K562 (cell line): ENCODE data around the gene FOXP4. TPM values are rescaled to one million over a fixed set of nuclear protein-coding genes. Genes with fewer than 3 reads are reported as not detected.

Source experiments
- ATAC-seq: fragments of 200-7000 bp; cut with Tn5 transposase; 3 replicates; pipeline ENCODE4 v1.9.1; 2020; ENCODE audit warnings: moderate library complexity
- BruUV-seq: library from RNA; stranded (reverse); fragments of 400-500 nt; replicated peaks from 2 replicates; lab custom pipeline; 2021; lab: Mats Ljungman, UMichigan
- CTCF ChIA-PET: fragments of 300-600 bp; formaldehyde crosslinking; extraction: SDS; loops from one replicate; lab custom pipeline; 2021; ENCODE audit warnings: low intra/inter-chr PET ratio; lab: Yijun Ruan, JAX
- POLR2A ChIA-PET: fragments of 300-600, 350-650 bp; sonication (Branson Sonifier 250); formaldehyde crosslinking; extraction: SDS; loops from one replicate; lab custom pipeline; 2021; ENCODE audit warnings: antibody characterized with exemption, inconsistent platforms; lab: Yijun Ruan, JAX
- DNase-seq, 4 experiments: peaks; one replicate each; pipeline versions ENCODE4 v3.0.0 to v3.0.0-alpha.2; 2011 to 2018; ENCODE audit warnings: low spot score in 3 of 4, mixed read lengths in 3 of 4; ENCODE audit errors: extremely low read depth in 1 of 4
- FAIRE-seq: peaks from 2 replicates; lab custom pipeline; 2011; peaks lifted over from hg19 to GRCh38; lab: Jason Lieb, UNC
- H2AFZ ChIP-seq: 2 replicates; pipeline ENCODE4 v1.6.0; 2011; ENCODE audit warnings: low read depth, low read length, control low read depth, inconsistent platforms
- H3K27ac ChIP-seq: fragments of 200-600 bp; 3 replicates; pipeline ENCODE4 v1.8.0; 2011; ENCODE audit warnings: low read depth, mild to moderate bottlenecking, control low read depth, inconsistent platforms, low read length, moderate library complexity, mixed read lengths; ENCODE audit errors: extremely low read depth
- H3K27me3 ChIP-seq, 2 experiments: fragments of 300-600 bp in 1 of 2; 2 replicates in 1 of 2; 3 replicates in 1 of 2; pipeline versions ENCODE4 v1.6.0 to v1.8.0; 2011; ENCODE audit warnings: inconsistent platforms in 2 of 2, low read length in 2 of 2, mild to moderate bottlenecking in 1 of 2, mixed read lengths in 1 of 2, moderate library complexity in 1 of 2; ENCODE audit not compliant: control insufficient read depth in 2 of 2, insufficient read depth in 2 of 2
- H3K36me3 ChIP-seq: fragments of 300-600 bp; 3 replicates; pipeline ENCODE4 v1.8.0; 2011; ENCODE audit warnings: mild to moderate bottlenecking, low read length, inconsistent platforms; ENCODE audit not compliant: control insufficient read depth, insufficient read depth
- H3K4me1 ChIP-seq, 2 experiments: fragments of 200-600 bp in 1 of 2; replicated peaks in 1 of 2; 2 replicates in 1 of 2; 3 replicates in 1 of 2; pipeline versions ENCODE4 v1.5.1 to v1.8.0; 2011; ENCODE audit warnings: inconsistent platforms in 2 of 2, low read length in 2 of 2, mild to moderate bottlenecking in 1 of 2, mixed read lengths in 1 of 2, moderate library complexity in 1 of 2; ENCODE audit not compliant: control insufficient read depth in 2 of 2, insufficient read depth in 2 of 2
- H3K4me2 ChIP-seq: 2 replicates; pipeline ENCODE4 v1.6.1; 2011; ENCODE audit warnings: low read length, control low read depth, inconsistent platforms, mixed read lengths; ENCODE audit not compliant: insufficient read depth
- H3K4me3 ChIP-seq: fragments of 200-600 bp; sonication (generic), shearing (Covaris generic); 2 replicates; pipeline ENCODE4 v1.5.1; 2016; ENCODE audit warnings: control low read depth, inconsistent platforms
- H3K79me2 ChIP-seq: fragments of 200-600 bp; 3 replicates; pipeline ENCODE4 v1.8.0; 2011; ENCODE audit warnings: low read length, inconsistent platforms; ENCODE audit not compliant: control insufficient read depth, insufficient read depth
- H3K9ac ChIP-seq, 2 experiments: 2 replicates each; pipeline versions ENCODE4 v1.6.0 to v1.6.1; 2011; ENCODE audit warnings: low read depth in 2 of 2, low read length in 2 of 2, control low read depth in 1 of 2, inconsistent platforms in 1 of 2, mild to moderate bottlenecking in 1 of 2, mixed read lengths in 1 of 2; ENCODE audit not compliant: insufficient read depth in 1 of 2
- H3K9me1 ChIP-seq: one replicate; pipeline ENCODE4 v1.6.0; 2011; ENCODE audit warnings: inconsistent platforms, mild to moderate bottlenecking, low read length, moderate library complexity; ENCODE audit not compliant: control insufficient read depth, insufficient read depth
- H3K9me3 ChIP-seq: replicated peaks from 2 replicates; pipeline ENCODE4 v1.5.1; 2011; ENCODE audit warnings: low read depth, low read length, inconsistent platforms; ENCODE audit not compliant: control insufficient read depth, insufficient read depth
- H4K20me1 ChIP-seq: replicated peaks from 2 replicates; pipeline ENCODE4 v1.6.1; 2011; ENCODE audit warnings: low read length, inconsistent platforms, mixed read lengths; ENCODE audit not compliant: control insufficient read depth, insufficient read depth
- FOXA3 ChIP-seq, 2 experiments: fragments of 450-650 bp in 1 of 2; sonication (generic) in 1 of 2; formaldehyde crosslinking; IDR thresholded peaks in 1 of 2; conservative IDR thresholded peaks in 1 of 2; 2 replicates each; pipeline versions ENCODE4 v1.4.0 to v1.8.0; 2020 to 2022; ENCODE audit warnings: mild to moderate bottlenecking in 2 of 2, missing genetic modification reagents in 1 of 2
- KLF6 ChIP-seq: fragments of 250-450 bp; sonication (Bioruptor Pico); IDR thresholded peaks from 2 replicates; pipeline ENCODE4 v1.4.0; 2020; ENCODE audit warnings: mild to moderate bottlenecking, moderate library complexity, borderline replicate concordance
- LEF1 ChIP-seq: fragments of 450-650 bp; IDR thresholded peaks from 2 replicates; pipeline ENCODE4 v1.6.1; 2016; ENCODE audit warnings: mild to moderate bottlenecking
- MIER1 ChIP-seq: fragments of 450-650 bp; IDR thresholded peaks from 2 replicates; pipeline ENCODE4 v1.6.1; 2016; ENCODE audit warnings: antibody characterized with exemption, mild to moderate bottlenecking, low read depth
- NFE2 ChIP-seq: IDR thresholded peaks from 2 replicates; pipeline ENCODE4 v1.6.1; 2014; ENCODE audit warnings: antibody characterized with exemption, low read depth
- THAP12 ChIP-seq: fragments of 250-450 bp; sonication (Bioruptor Pico); IDR thresholded peaks from 2 replicates; pipeline ENCODE4 v1.9.0; 2021; ENCODE audit warnings: mild to moderate bottlenecking, inconsistent platforms
- ZBTB1 ChIP-seq: sonication (generic); formaldehyde crosslinking; IDR thresholded peaks from 2 replicates; pipeline ENCODE4 v1.8.1; 2023; ENCODE audit warnings: missing genetic modification reagents, low read depth, mild to moderate bottlenecking, borderline replicate concordance
- WGBS: fragments of 100-300 bp; shearing (Covaris generic); methylation state at CpG from one replicate; pipeline ENCODE4 v1.1.6; 2016; ENCODE audit warnings: low coverage, mixed read lengths; ENCODE audit not compliant: insufficient coverage; ENCODE audit errors: missing lambda C conversion rate; 5-methylcytosine and 5-hydroxymethylcytosine counted together
- in situ Hi-C: fragments of 300-500 bp; cut with MboI; formaldehyde crosslinking; loops from 4 replicates; pipeline ENCODE4 v1.15.0; 2018; ENCODE audit warnings: inconsistent platforms, mixed read lengths
- intact Hi-C: fragments of 100-400 bp; cut with micrococcal nuclease; formaldehyde crosslinking; loops from 2 replicates; pipeline ENCODE4 v1.14.2; 2022
- polyA plus RNA-seq, 8 experiments: library from polyadenylated mRNA; depleted of rRNA in 4 of 8; stranded (reverse) in 5 of 8; unstranded in 3 of 8; fragments of >200 nt; fragmentation: Nextera tagmentation in 2 of 8; fragmentation: Illumina TruSeq in 1 of 8; extraction: Ambion mirVana in 2 of 8; extraction: Trizol in 1 of 8; gene quantifications; 2 replicates each; pipeline versions ENCODE4 v1.2.1 to v1.2.3, GENCODE V29; 2011 to 2014; ENCODE audit warnings: inconsistent platforms in 1 of 8, missing spikeins in 1 of 8
- total RNA-seq, 7 experiments: library from RNA; depleted of rRNA in 6 of 7; stranded (reverse); fragments of >200 nt in 6 of 7; fragmentation: Illumina TruSeq in 2 of 7; extraction: Trizol in 2 of 7; gene quantifications; 2 replicates each; pipeline versions ENCODE4 v1.2.1 to v1.2.3, GENCODE V29; 2011 to 2021; ENCODE audit warnings: low replicate concordance in 1 of 7

FOXP4 gene
- total and polyA plus RNA-seq, 9 of the 15 experiments (the other 6 are each of a cell fraction or from before 2014, with no cell fraction given) = 0.11 to 29.4 (median 2.3) TPM

- H3K4me3 ChIP-seq = no peak overlapping the region
- no peaks in the 10 kb centered on the region for H3K9me3 ChIP-seq
- in situ Hi-C loops = no loop called here
- CTCF ChIA-PET = no interaction called here
- 87% methylated on average over 2 of the region's 2 CpGs for WGBS
- FAIRE-seq (peak; percentile 35), ATAC-seq (no peak), DNase-seq (no peak)
- H3K9ac ChIP-seq = no peak overlapping the region
- no peak overlapping the region for H3K27ac ChIP-seq
- H3K4me1 ChIP-seq = peaks cover 0 to 9% of the 10 kb centered on the region in 2 experiments; a peak in 3 of 5 replicates
- no TSS peak for BruUV-seq
- peak; percentile 32; the same call in 1 of the 2 replicates for TF ChIP-seq NFE2
- TF ChIP-seq KLF6 (CRISPR knock-in tag) = no peak
- TF ChIP-seq FOXA3 (CRISPR knock-in tag; conservative IDR thresholded peaks at IDR 0.05 in 1 of 2, IDR thresholded peaks at IDR 0.05 in 1 of 2) = no peak
- no peak for TF ChIP-seq ZBTB1
- no peak for TF ChIP-seq THAP12 (CRISPR knock-in tag)
- TF ChIP-seq LEF1 = no peak
- no peak for TF ChIP-seq MIER1
- TF ChIP-seq, all 486 proteins: peak for 1
- H3K79me2 ChIP-seq = no peaks in the 10 kb centered on the region
- H4K20me1 ChIP-seq = peaks cover 4% of the 10 kb centered on the region; the same call in 1 of the 2 replicates
- H3K36me3 ChIP-seq = no peaks in the 10 kb centered on the region
- no peaks in the 10 kb centered on the region for H3K9me1 ChIP-seq
- intact Hi-C loops = no loop called here
- no peak overlapping the region for H2AFZ ChIP-seq
- POLR2A ChIA-PET = interaction anchor here (0.8 to 1.3 kb wide), 2 partner anchors 17 to 21 kb away, joined by 5 to 6 read pairs; no protein-coding TSS in a partner anchor
- no peak overlapping the region for H3K4me2 ChIP-seq
- H3K27me3 ChIP-seq = no peaks in the 10 kb centered on the region
Measured at GRCh38 chr6:41557335-41557734, 11.2 kb downstream of the FOXP4 start.
